Measurements from ENCODE around the gene EBF4.
A peak's percentile ranks its signal among the peaks of the same experiment; 100 is the strongest.
"Not testable (repeated sequence)": the region's sequence is repeated elsewhere in the genome, so short reads cannot be mapped to it uniquely, and the experiment has no call there.

EBF4 gene

GRCh38 chr20:2680046-2680445 lies 12.5 kb upstream of the EBF4 start:
- DNase-seq = no peak

GRCh38 chr20:2682040-2682439 lies 10.5 kb upstream of the EBF4 start:
- not testable (repeated sequence) for DNase-seq

GRCh38 chr20:2684817-2685216 lies 7.8 kb upstream of the EBF4 start:
- not testable (repeated sequence) for DNase-seq

- DNase-seq = no peak
Measured at GRCh38 chr20:2687514-2687913, 5.1 kb upstream of the EBF4 start.

GRCh38 chr20:2688041-2688591 lies 4.5 kb upstream of the EBF4 start:
- DNase-seq = peak; percentile 67

- DNase-seq = no peak
Measured at GRCh38 chr20:2690213-2690612, 2.4 kb upstream of the EBF4 start.

GRCh38 chr20:2690718-2691117 lies 1.9 kb upstream of the EBF4 start:
- no peak for DNase-seq

GRCh38 chr20:2691127-2691526 lies 1.5 kb upstream of the EBF4 start:
- no peak for DNase-seq

- DNase-seq = no peak
Measured at GRCh38 chr20:2691663-2692035, 931 bp upstream of the EBF4 start.

- DNase-seq = peak; percentile 10
Measured at GRCh38 chr20:2692886-2693285, 306 bp downstream of the EBF4 start.

- peak; percentile 16 for DNase-seq
Measured at GRCh38 chr20:2693286-2694007, 867 bp downstream of the EBF4 start.

- no peak for DNase-seq
Measured at GRCh38 chr20:2694008-2694471, 1.5 kb downstream of the EBF4 start.

- DNase-seq = no peak
Measured at GRCh38 chr20:2694519-2694918, 1.9 kb downstream of the EBF4 start.

- no peak for DNase-seq
Measured at GRCh38 chr20:2695206-2695983, 2.8 kb downstream of the EBF4 start.

- DNase-seq = not testable (repeated sequence)
Measured at GRCh38 chr20:2695984-2696525, 3.5 kb downstream of the EBF4 start.

GRCh38 chr20:2696646-2697045 lies 4.1 kb downstream of the EBF4 start:
- DNase-seq = no peak

- no peak for DNase-seq
Measured at GRCh38 chr20:2697768-2698167, 5.2 kb downstream of the EBF4 start.

- DNase-seq = no peak
Measured at GRCh38 chr20:2698186-2698817, 5.7 kb downstream of the EBF4 start.

- no peak for DNase-seq
Measured at GRCh38 chr20:2698912-2699311, 6.3 kb downstream of the EBF4 start.

- no peak for DNase-seq
Measured at GRCh38 chr20:2699775-2700413, 7.3 kb downstream of the EBF4 start.

- DNase-seq = no peak
Measured at GRCh38 chr20:2700913-2701620, 8.5 kb downstream of the EBF4 start.

- DNase-seq = no peak
Measured at GRCh38 chr20:2701671-2702081, 9.1 kb downstream of the EBF4 start.

Measured in activated effector memory CD4-positive, alpha-beta T cell treated with Interleukin-2 at 50 U/mL for 16 hours (primary cell).